Panc1 (cell line): Measurements from ENCODE around the gene DENND2A. TPM values are rescaled to one million over a fixed set of nuclear protein-coding genes. Genes with fewer than 3 reads are reported as not detected.

Experiments used
- ATAC-seq: fragments of 200-7000 bp; cut with Tn5 transposase; 2 replicates; pipeline ENCODE4 v1.9.1; 2020; ENCODE audit warnings: mild to moderate bottlenecking, moderate library complexity
- BruUV-seq: library from RNA; stranded (reverse); fragments of 400-500 nt; replicated peaks from 2 replicates; lab custom pipeline; 2021; lab: Mats Ljungman, UMichigan
- CTCF ChIA-PET: fragments of 300-600 bp; sonication (Branson Sonifier 250); formaldehyde crosslinking; loops from one replicate; lab custom pipeline; 2022; ENCODE audit warnings: antibody characterized with exemption; lab: Charles Lee
- POLR2A ChIA-PET: fragments of 300-600 bp; sonication (Branson Sonifier 250); formaldehyde crosslinking; loops from one replicate; lab custom pipeline; 2022; ENCODE audit warnings: antibody characterized with exemption; lab: Charles Lee
- DNase-seq: peaks from one replicate; pipeline ENCODE4 v3.0.0-alpha.2; 2010; ENCODE audit warnings: low read depth, low spot score
- H3K27ac ChIP-seq: 2 replicates; pipeline ENCODE4 v1.5.1; 2011; ENCODE audit warnings: mild to moderate bottlenecking, low read length, inconsistent platforms
- H3K27me3 ChIP-seq: fragments of 200-500 bp; sonication (Bioruptor generic); 2 replicates; pipeline ENCODE4 v1.6.0; 2014; ENCODE audit warnings: low read length, inconsistent platforms; ENCODE audit not compliant: control insufficient read depth, insufficient read depth
- H3K36me3 ChIP-seq: fragments of 200-500 bp; sonication (Bioruptor generic); 2 replicates; pipeline ENCODE4 v1.5.1; 2014; ENCODE audit warnings: inconsistent platforms, mild to moderate bottlenecking, low read length, moderate library complexity; ENCODE audit not compliant: control insufficient read depth, insufficient read depth
- H3K4me1 ChIP-seq: 2 replicates; pipeline ENCODE4 v1.5.1; 2011; ENCODE audit warnings: inconsistent platforms, mild to moderate bottlenecking, low read length, moderate library complexity; ENCODE audit not compliant: control insufficient read depth, insufficient read depth
- H3K4me3 ChIP-seq, 2 experiments: 2 replicates each; pipeline ENCODE4 v1.5.1; 2011 to 2012; ENCODE audit warnings: low read depth in 2 of 2, low read length in 2 of 2, mild to moderate bottlenecking in 2 of 2, inconsistent platforms in 1 of 2, moderate library complexity in 1 of 2
- H3K9me3 ChIP-seq: fragments of 200-500 bp; sonication (Bioruptor generic); 2 replicates; pipeline ENCODE4 v1.5.1; 2014; ENCODE audit warnings: low read depth, mild to moderate bottlenecking, inconsistent platforms, low read length, moderate library complexity; ENCODE audit not compliant: control insufficient read depth, insufficient read depth
- POLR2AphosphoS5 ChIP-seq: IDR thresholded peaks from 2 replicates; pipeline ENCODE4 v1.6.1; 2012; ENCODE audit warnings: mild to moderate bottlenecking, low read depth, low read length, moderate library complexity
- REST ChIP-seq, 2 experiments: IDR thresholded peaks; 2 replicates each; pipeline ENCODE4 v1.6.1; 2011 to 2012; ENCODE audit warnings: low read depth in 2 of 2, control low read depth in 1 of 2, low read length in 1 of 2, mild to moderate bottlenecking in 1 of 2, moderate library complexity in 1 of 2; ENCODE audit not compliant: insufficient read depth in 1 of 2
- SIN3A ChIP-seq: IDR thresholded peaks from 2 replicates; pipeline ENCODE4 v1.6.1; 2012; ENCODE audit warnings: low read depth, mild to moderate bottlenecking, low read length, moderate library complexity, borderline replicate concordance; ENCODE audit not compliant: insufficient read depth
- TCF7L2 ChIP-seq: IDR thresholded peaks from 2 replicates; pipeline ENCODE4 v1.6.1; 2011; ENCODE audit warnings: mild to moderate bottlenecking, low read depth, low read length, inconsistent platforms
- in situ Hi-C: cut with HindIII; loops from 2 replicates; pipeline ENCODE4 v1.10.0; 2016; ENCODE audit warnings: low sequenced_read_pairs, low pct_unique_long_range_greater_than_20kb
- intact Hi-C: fragments of 100-400 bp; cut with micrococcal nuclease; formaldehyde crosslinking; loops from one replicate; pipeline ENCODE4 v1.10.0; 2022; ENCODE audit not compliant: unreplicated experiment
- total RNA-seq: library from RNA; stranded (reverse); gene quantifications from one replicate; pipeline ENCODE4 v1.2.1, GENCODE V29; 2021; ENCODE audit not compliant: unreplicated experiment
- TF ChIP-seq, protein P1 (sequence below): fragments of 450-650 bp; IDR thresholded peaks from 2 replicates; pipeline ENCODE4 v1.5.1; 2017; ENCODE audit warnings: mild to moderate bottlenecking

DENND2A gene
- total RNA-seq, 1 experiment from 2014 or later = 1.4 TPM

DNA sequence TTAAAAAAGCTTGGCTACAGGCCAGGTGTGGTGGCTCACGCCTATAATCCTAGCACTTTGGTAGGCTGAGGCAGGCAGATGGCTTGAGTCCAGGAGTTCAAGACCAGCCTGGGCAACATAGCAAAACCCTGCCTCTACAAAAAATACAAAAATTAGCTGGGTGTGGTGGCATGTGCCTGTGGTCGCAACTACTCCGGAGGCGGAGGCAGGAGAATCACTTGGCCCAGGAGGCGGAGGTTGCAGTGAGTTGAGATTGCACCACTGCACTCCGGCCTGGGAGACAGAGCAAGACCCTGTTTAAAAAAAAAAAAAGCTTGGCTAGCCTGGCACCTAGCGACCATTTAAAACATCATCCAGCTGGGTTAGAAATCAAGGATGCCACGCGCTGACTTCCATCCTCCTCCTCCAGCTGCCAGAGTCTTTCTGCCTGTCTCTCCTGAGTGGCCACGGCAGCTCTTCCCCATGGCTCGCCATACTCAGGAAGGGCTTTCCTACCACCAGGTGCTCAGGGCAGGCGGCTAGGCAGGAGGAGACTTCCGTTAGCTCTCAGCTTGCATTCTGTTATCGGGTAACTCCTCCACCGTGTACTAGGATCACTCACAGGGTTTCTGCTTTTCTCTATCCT, 45.0 kb downstream of the DENND2A start:
- ATAC-seq (no peak), DNase-seq (no peak)
- POLR2A ChIA-PET = no interaction called here
- CTCF ChIA-PET = interaction anchor here (0.6 kb wide), 1 partner anchor 127 kb away, joined by 3 read pairs; no protein-coding TSS in a partner anchor
- TF ChIP-seq TCF7L2 = no peak
- TF ChIP-seq, protein P1, sequence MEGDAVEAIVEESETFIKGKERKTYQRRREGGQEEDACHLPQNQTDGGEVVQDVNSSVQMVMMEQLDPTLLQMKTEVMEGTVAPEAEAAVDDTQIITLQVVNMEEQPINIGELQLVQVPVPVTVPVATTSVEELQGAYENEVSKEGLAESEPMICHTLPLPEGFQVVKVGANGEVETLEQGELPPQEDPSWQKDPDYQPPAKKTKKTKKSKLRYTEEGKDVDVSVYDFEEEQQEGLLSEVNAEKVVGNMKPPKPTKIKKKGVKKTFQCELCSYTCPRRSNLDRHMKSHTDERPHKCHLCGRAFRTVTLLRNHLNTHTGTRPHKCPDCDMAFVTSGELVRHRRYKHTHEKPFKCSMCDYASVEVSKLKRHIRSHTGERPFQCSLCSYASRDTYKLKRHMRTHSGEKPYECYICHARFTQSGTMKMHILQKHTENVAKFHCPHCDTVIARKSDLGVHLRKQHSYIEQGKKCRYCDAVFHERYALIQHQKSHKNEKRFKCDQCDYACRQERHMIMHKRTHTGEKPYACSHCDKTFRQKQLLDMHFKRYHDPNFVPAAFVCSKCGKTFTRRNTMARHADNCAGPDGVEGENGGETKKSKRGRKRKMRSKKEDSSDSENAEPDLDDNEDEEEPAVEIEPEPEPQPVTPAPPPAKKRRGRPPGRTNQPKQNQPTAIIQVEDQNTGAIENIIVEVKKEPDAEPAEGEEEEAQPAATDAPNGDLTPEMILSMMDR = no peak
- TF ChIP-seq SIN3A = no peak
- TF ChIP-seq POLR2AphosphoS5 = no peak
- no peak for TF ChIP-seq REST (IDR thresholded peaks at IDR 0.05; ENCODE audit: insufficient read depth in 1 of 2, low read depth in 2 of 2, low read length in 1 of 2)
- no peaks in the 10 kb centered on the region for H3K9me3 ChIP-seq
- no TSS peak for BruUV-seq
- no peak overlapping the region for H3K4me3 ChIP-seq
- intact Hi-C loops (no loop called here), in situ Hi-C loops (no loop called here)
- no peaks in the 10 kb centered on the region for H3K27me3 ChIP-seq
- no peaks in the 10 kb centered on the region for H3K4me1 ChIP-seq
- H3K36me3 ChIP-seq = no peaks in the 10 kb centered on the region
- no peak overlapping the region for H3K27ac ChIP-seq

- no peak for ATAC-seq
- no peak overlapping the region for H3K4me3 ChIP-seq
- H3K36me3 ChIP-seq = no peaks in the 10 kb centered on the region
- BruUV-seq = no TSS peak
- in situ Hi-C loops = no loop called here
- no peaks in the 10 kb centered on the region for H3K9me3 ChIP-seq
- no peaks in the 10 kb centered on the region for H3K4me1 ChIP-seq
- DNase-seq = no peak
- H3K27ac ChIP-seq = no peak overlapping the region
- ChIA-PET CTCF (no interaction called here), POLR2A (no interaction called here)
- no peaks in the 10 kb centered on the region for H3K27me3 ChIP-seq
- intact Hi-C loops = no loop called here
- TF ChIP-seq SIN3A (no peak), TCF7L2 (no peak), REST (IDR thresholded peaks at IDR 0.05; ENCODE audit: insufficient read depth in 1 of 2, low read depth in 2 of 2, low read length in 1 of 2) (no peak), POLR2AphosphoS5 (no peak)
- TF ChIP-seq, protein P1 = no peak
Measured at GRCh38 chr7:140594131-140594691, 46.4 kb downstream of the DENND2A start.
